ENCODE measurements around the gene NTN5.

The NTN5 gene

DNA sequence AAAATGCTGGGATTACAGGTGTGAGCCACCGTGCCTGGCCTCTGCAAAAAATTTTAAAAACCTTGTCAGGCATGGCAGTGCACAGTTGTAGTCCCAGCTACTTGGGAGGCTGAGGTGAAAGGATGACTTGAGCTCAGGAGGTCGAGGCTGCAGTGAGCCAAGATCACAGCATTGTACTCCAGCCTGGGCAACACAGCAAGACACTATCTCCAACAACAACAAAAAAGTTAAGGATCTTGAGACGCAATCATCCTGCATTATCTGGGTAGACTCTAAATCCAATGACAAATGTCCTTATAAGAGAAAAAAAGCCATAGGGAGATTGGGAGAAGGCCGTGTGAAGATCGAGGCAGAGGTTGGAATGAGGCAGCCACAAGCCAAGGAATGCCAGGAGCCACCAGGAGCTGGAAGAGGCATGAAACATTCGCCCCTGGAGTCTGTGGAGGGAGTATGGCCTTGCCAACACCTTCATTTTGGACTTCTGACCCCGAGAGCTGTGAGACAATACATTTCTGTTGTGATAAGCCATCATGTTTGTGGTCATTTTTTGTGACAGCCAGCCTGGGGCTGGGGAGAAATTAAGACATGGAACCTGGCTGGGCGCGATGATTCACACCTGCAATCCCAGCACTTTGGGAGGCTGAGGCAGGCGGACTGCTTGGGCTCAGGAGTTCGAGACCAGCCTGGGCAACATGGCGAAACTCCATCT lies 21.7 kb downstream of the NTN5 start:
- DNase-seq (ENCODE audit: low read depth) = no peak
- TF ChIP-seq, protein P1, sequence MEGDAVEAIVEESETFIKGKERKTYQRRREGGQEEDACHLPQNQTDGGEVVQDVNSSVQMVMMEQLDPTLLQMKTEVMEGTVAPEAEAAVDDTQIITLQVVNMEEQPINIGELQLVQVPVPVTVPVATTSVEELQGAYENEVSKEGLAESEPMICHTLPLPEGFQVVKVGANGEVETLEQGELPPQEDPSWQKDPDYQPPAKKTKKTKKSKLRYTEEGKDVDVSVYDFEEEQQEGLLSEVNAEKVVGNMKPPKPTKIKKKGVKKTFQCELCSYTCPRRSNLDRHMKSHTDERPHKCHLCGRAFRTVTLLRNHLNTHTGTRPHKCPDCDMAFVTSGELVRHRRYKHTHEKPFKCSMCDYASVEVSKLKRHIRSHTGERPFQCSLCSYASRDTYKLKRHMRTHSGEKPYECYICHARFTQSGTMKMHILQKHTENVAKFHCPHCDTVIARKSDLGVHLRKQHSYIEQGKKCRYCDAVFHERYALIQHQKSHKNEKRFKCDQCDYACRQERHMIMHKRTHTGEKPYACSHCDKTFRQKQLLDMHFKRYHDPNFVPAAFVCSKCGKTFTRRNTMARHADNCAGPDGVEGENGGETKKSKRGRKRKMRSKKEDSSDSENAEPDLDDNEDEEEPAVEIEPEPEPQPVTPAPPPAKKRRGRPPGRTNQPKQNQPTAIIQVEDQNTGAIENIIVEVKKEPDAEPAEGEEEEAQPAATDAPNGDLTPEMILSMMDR (IDR thresholded peaks at IDR 0.05; ENCODE audit: insufficient read depth, low read depth, low read length, missing control alignments) = no peak
- H3K4me3 ChIP-seq (ENCODE audit: low read depth, low read length) = no peak overlapping the region

DNA sequence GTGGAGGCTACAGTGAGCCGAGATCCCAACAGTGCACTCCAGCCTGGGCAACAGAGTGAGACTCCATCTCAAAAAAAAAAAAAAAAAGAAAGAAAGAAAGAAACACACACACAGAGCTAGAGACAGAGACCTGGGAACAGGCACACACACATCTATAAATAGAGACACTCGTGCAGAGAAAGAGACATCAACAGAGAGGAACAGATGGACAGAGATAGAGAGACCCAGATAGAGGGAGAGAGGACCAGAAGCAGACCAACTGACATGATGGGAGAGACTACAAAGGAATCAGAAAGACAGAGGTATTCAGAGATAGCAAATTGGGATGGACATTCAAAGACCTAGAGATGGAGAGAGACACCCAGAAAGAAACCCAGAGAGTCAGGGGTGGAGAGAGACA lies 24.7 kb downstream of the NTN5 start:
- no peak for DNase-seq (ENCODE audit: low read depth)
- TF ChIP-seq, protein P1 (IDR thresholded peaks at IDR 0.05; ENCODE audit: insufficient read depth, low read depth, low read length, missing control alignments) = no peak
- no peak overlapping the region for H3K4me3 ChIP-seq (ENCODE audit: low read depth, low read length)

DNA sequence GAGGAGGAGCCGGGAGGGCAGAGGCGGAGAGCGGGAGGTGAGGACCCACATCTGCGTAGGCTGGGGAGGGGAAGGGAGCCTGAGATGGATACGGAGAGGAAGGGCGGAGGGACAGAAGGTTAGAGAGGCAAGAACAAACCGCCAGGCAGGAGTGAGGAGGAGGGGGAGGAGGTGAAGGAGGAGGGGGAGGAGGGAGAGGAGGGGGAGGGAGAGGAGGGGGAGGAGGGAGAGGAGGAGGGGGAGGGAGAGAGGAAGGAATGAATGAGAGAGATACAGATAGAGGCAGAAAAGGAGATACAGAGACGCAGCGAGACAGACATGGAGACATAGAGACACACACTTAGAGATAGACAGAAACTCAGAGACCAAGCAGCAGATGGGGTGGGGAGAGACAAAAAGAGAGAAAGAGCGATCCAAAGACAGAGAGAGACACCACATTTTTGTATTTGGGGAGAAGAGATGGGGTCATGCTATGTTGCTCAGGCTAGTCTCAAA lies 26.0 kb downstream of the NTN5 start:
- no peak for DNase-seq (ENCODE audit: low read depth)
- TF ChIP-seq, protein P1 (IDR thresholded peaks at IDR 0.05; ENCODE audit: insufficient read depth, low read depth, low read length, missing control alignments) = no peak
- H3K4me3 ChIP-seq (ENCODE audit: low read depth, low read length) = peak overlapping the region; percentile 68

DNA sequence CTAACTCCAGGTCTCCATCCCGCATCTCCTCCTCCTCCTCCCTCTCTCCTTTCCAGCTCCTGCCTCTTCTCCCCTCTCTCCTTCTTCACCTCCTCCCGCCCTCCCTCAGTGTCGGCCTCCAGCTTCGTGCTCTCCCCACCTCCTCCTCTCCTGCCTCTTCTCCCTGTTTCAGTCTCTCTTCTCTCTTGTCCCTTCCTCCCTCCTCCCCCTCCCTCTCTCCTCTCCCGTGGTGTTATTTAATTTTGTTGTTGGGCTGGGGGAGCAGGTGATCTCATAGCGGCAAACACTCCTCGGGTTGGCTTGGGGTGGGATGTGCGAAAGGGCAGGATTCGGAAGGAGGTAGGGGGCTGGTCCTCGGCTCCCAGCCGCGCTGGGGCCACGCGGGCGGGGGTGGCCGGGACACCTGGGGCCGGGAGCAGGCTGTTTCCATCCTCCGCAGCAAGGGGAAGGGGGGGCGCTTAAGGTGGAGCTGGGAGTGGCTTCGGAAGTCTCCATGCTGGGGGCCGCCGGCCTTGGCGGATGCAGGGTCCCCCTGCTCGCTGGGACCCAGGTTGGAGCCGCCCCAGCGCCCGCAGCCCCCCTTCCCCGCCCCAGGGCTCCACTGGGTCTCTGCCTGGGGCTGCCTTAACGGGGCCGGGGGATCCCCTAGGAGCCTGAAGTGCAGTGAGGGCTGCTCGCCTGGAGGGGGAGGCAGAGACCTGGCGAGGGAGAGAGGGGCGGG lies 26.7 kb downstream of the NTN5 start, which contains the start of gene CA11:
TSS of gene CA11 (minus strand) at position 187 of the 721 bp plus-strand sequence. CDS start 555 bp downstream, outside the sequence.
- H3K4me3 ChIP-seq (ENCODE audit: low read depth, low read length) = peak within 1 kb of the TSS; percentile 68
- TF ChIP-seq, protein P1 (IDR thresholded peaks at IDR 0.05; ENCODE audit: insufficient read depth, low read depth, low read length, missing control alignments) = peak; percentile 92
- DNase-seq (ENCODE audit: low read depth) = peak; percentile 91

DNA sequence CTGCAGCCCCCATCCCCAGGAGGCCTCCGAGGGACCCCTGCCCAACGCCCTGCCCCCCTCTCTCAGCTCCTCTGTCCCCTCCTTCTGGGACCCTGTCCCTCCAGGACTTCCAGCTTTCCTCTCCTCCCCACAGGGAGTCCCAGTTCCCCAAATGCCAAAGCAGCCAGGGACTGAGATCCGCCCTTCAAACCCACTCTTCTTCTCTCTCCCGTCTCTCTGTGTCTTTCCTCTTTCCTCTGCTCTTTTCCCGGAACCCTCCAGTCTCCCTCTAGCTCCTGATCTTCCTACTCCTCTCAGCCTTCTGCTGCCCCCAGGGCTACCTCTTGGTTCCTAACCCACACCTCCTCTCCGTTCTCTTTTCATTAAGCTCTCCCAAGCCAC lies 27.2 kb downstream of the NTN5 start:
- no peak for DNase-seq (ENCODE audit: low read depth)
- TF ChIP-seq, protein P1 (IDR thresholded peaks at IDR 0.05; ENCODE audit: insufficient read depth, low read depth, low read length, missing control alignments) = no peak
- H3K4me3 ChIP-seq (ENCODE audit: low read depth, low read length) = peak overlapping the region; percentile 68

DNA sequence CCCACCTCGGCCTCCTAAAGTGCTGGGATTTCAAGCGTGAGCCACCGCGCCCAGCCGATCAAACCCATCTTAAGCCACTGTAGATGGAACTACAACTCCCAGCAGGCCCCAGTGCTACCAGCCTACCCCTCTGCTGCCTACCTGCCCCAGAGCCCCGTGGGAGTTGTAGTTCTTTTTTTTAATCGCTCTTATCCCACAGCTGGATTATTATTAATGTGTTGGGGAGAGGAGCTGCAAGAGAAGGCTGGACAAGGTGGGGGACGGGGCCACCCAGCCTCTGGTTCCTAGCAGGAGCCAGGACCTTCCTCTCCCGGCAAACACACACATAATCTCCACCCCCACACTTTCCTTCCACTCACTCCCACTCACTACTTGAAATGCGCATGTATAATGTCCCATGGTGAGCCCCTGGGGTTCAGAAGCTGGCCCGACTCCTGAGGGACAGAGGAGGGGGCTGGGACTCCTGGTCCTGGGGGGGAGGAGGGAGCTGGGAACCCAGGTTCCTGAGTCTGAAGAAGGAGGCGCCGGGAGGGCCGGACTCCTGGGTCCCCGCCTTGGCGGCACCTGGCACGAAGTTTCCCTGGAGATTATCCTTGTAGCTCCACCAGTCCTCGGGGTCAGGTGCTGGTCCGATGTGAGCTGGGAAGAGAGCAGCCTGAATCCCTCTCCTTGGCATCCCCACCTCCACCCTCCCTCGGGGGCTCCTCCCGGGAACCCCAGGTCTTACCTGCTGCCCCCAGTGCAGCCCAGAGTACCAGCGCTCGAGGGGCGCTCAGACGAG lies 27.8 kb downstream of the NTN5 start:
- 0 out of 2 replicates have a peak overlapping the region, but pooled peaks have one; percentile 3 for H3K4me3 ChIP-seq (ENCODE audit: low read depth, low read length)
- DNase-seq (ENCODE audit: low read depth) = peak; percentile 79
- TF ChIP-seq, protein P1 (IDR thresholded peaks at IDR 0.05; ENCODE audit: insufficient read depth, low read depth, low read length, missing control alignments) = no peak
